ENCODE data around the gene SORCS2.

Gene SORCS2

DNA sequence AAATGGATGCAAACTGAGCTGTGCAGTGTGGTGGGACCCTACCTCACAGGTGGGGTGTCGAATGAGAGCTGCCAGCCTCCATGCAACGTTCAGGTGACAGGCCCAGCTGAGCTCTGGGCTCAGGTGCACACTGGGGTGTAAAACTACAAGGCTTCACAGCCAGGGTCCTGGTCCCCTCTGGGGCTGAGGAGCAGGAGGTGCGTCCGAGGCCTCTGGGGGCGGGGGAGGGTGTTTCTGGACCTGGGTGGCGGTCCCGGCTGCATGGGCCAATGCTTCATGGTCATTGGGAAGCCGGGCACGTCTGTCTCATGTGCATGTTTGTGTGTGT, 26.5 kb upstream of the SORCS2 start:
- H3K9ac ChIP-seq (ENCODE audit: low read length): no peak overlapping the region
- 85% methylated on average over 9 of the region's 9 CpGs for WGBS
- no peak overlapping the region for H3K4ac ChIP-seq (ENCODE audit: low read depth in 1 of 2, low read length in 2 of 2)
- H3K79me1 ChIP-seq (replicated peaks; ENCODE audit: low read length, poor library complexity, severe bottlenecking): no peaks in the 10 kb centered on the region
- H3K4me3 ChIP-seq (ENCODE audit: insufficient read depth in 1 of 2, low read depth in 1 of 2, low read length in 2 of 2): no peak overlapping the region
- no peak overlapping the region for H2AK5ac ChIP-seq (ENCODE audit: low read length, severe bottlenecking)
- H3K18ac ChIP-seq (ENCODE audit: low read depth in 1 of 2, low read length in 2 of 2): no peak overlapping the region
- no peak overlapping the region for H3K27ac ChIP-seq (ENCODE audit: low read length, poor library complexity, severe bottlenecking)
- DNase-seq: no peak
- H3K36me3 ChIP-seq (ENCODE audit: control insufficient read depth in 1 of 2, insufficient read depth in 2 of 2, low read depth in 1 of 2, low read length in 2 of 2): no peaks in the 10 kb centered on the region
- H3K4me2 ChIP-seq (ENCODE audit: low read length, poor library complexity, severe bottlenecking): no peak overlapping the region
- no peaks in the 10 kb centered on the region for H3K9me3 ChIP-seq (ENCODE audit: control insufficient read depth, low read length)
- no peak overlapping the region for H2BK120ac ChIP-seq (ENCODE audit: low read depth, low read length)
- H2AFZ ChIP-seq (ENCODE audit: low read depth, low read length): no peak overlapping the region
- H2BK12ac ChIP-seq (ENCODE audit: low read length in 2 of 2): no peak overlapping the region
- H3K23ac ChIP-seq (ENCODE audit: low read length in 2 of 2): no peak overlapping the region
- no peak overlapping the region for H2BK15ac ChIP-seq (ENCODE audit: low read depth, poor library complexity, severe bottlenecking)
- no peak overlapping the region for H2BK5ac ChIP-seq (ENCODE audit: low read depth, low read length, poor library complexity, severe bottlenecking)
- H4K91ac ChIP-seq (ENCODE audit: low read length): no peak overlapping the region
- H3K4me1 ChIP-seq (ENCODE audit: control insufficient read depth, insufficient read depth, low read depth, low read length): peaks cover 6% of the 10 kb centered on the region
- H3K14ac ChIP-seq (ENCODE audit: low read length in 2 of 2): no peak overlapping the region
- peaks cover 37 to 47% of the 10 kb centered on the region in 2 experiments for H3K27me3 ChIP-seq (ENCODE audit: control insufficient read depth in 1 of 2, insufficient read depth in 1 of 2, low read length in 2 of 2)
- no peak overlapping the region for H4K8ac ChIP-seq (ENCODE audit: low read length)

DNA sequence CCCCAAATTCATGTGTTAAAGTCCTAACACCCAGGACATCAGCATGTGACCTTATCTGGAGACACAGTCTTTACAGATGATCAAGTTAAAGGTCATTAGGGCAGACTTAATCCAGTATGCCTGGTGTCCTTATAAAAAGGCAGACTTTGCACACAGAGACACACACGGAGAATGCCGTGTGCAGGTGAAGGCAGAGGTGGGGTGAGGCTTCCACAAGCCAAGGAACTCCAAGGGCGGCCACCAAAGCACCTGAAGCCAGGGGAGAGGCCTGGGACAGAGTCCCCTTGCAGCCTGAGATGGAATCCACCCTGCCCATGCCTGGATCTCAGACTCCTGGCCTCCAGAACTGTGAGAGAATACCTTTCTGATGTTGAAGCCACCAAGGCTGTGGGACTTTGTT, 26.1 kb upstream of the SORCS2 start:
- Histone ChIP-seq H4K91ac (ENCODE audit: low read length) (no peak overlapping the region), H2AK5ac (ENCODE audit: low read length, severe bottlenecking) (no peak overlapping the region), H3K9me3 (ENCODE audit: control insufficient read depth, low read length) (no peaks in the 10 kb centered on the region), H3K4me3 (ENCODE audit: insufficient read depth in 1 of 2, low read depth in 1 of 2, low read length in 2 of 2) (no peak overlapping the region), H3K9ac (ENCODE audit: low read length) (no peak overlapping the region), H3K79me1 (replicated peaks; ENCODE audit: low read length, poor library complexity, severe bottlenecking) (no peaks in the 10 kb centered on the region), H2BK120ac (ENCODE audit: low read depth, low read length) (no peak overlapping the region), H3K27ac (ENCODE audit: low read length, poor library complexity, severe bottlenecking) (no peak overlapping the region), H3K4me2 (ENCODE audit: low read length, poor library complexity, severe bottlenecking) (no peak overlapping the region), H2BK5ac (ENCODE audit: low read depth, low read length, poor library complexity, severe bottlenecking) (no peak overlapping the region), H3K4ac (ENCODE audit: low read depth in 1 of 2, low read length in 2 of 2) (no peak overlapping the region), H3K36me3 (ENCODE audit: control insufficient read depth in 1 of 2, insufficient read depth in 2 of 2, low read depth in 1 of 2, low read length in 2 of 2) (no peaks in the 10 kb centered on the region), H3K27me3 (ENCODE audit: control insufficient read depth in 1 of 2, insufficient read depth in 1 of 2, low read length in 2 of 2) (peaks cover 37 to 47% of the 10 kb centered on the region in 2 experiments), H2AFZ (ENCODE audit: low read depth, low read length) (no peak overlapping the region), H2BK12ac (ENCODE audit: low read length in 2 of 2) (no peak overlapping the region), H3K18ac (ENCODE audit: low read depth in 1 of 2, low read length in 2 of 2) (no peak overlapping the region), H3K4me1 (ENCODE audit: control insufficient read depth, insufficient read depth, low read depth, low read length) (peaks cover 2% of the 10 kb centered on the region), H3K14ac (ENCODE audit: low read length in 2 of 2) (no peak overlapping the region), H2BK15ac (ENCODE audit: low read depth, poor library complexity, severe bottlenecking) (no peak overlapping the region), H3K23ac (ENCODE audit: low read length in 2 of 2) (no peak overlapping the region), H4K8ac (ENCODE audit: low read length) (no peak overlapping the region)
- DNase-seq: no peak
- 80% methylated on average over 3 of the region's 3 CpGs for WGBS

- H2BK12ac ChIP-seq (ENCODE audit: low read length in 2 of 2): no peak overlapping the region
- H3K79me1 ChIP-seq (replicated peaks; ENCODE audit: low read length, poor library complexity, severe bottlenecking): no peaks in the 10 kb centered on the region
- H3K4ac ChIP-seq (ENCODE audit: low read depth in 1 of 2, low read length in 2 of 2): no peak overlapping the region
- no peak overlapping the region for H4K91ac ChIP-seq (ENCODE audit: low read length)
- H4K8ac ChIP-seq (ENCODE audit: low read length): no peak overlapping the region
- no peak overlapping the region for H3K23ac ChIP-seq (ENCODE audit: low read length in 2 of 2)
- no peaks in the 10 kb centered on the region for H3K9me3 ChIP-seq (ENCODE audit: control insufficient read depth, low read length)
- DNase-seq: no peak
- H2BK120ac ChIP-seq (ENCODE audit: low read depth, low read length): no peak overlapping the region
- no peak overlapping the region for H2BK15ac ChIP-seq (ENCODE audit: low read depth, poor library complexity, severe bottlenecking)
- 72% methylated on average over 17 of the region's 17 CpGs for WGBS
- H3K14ac ChIP-seq (ENCODE audit: low read length in 2 of 2): no peak overlapping the region
- no peak overlapping the region for H2AFZ ChIP-seq (ENCODE audit: low read depth, low read length)
- H3K4me3 ChIP-seq (ENCODE audit: insufficient read depth in 1 of 2, low read depth in 1 of 2, low read length in 2 of 2): no peak overlapping the region
- H3K9ac ChIP-seq (ENCODE audit: low read length): no peak overlapping the region
- H2BK5ac ChIP-seq (ENCODE audit: low read depth, low read length, poor library complexity, severe bottlenecking): no peak overlapping the region
- no peak overlapping the region for H3K4me2 ChIP-seq (ENCODE audit: low read length, poor library complexity, severe bottlenecking)
- H3K27ac ChIP-seq (ENCODE audit: low read length, poor library complexity, severe bottlenecking): no peak overlapping the region
- no peaks in the 10 kb centered on the region for H3K4me1 ChIP-seq (ENCODE audit: control insufficient read depth, insufficient read depth, low read depth, low read length)
- peaks cover 37 to 44% of the 10 kb centered on the region in 2 experiments for H3K27me3 ChIP-seq (ENCODE audit: control insufficient read depth in 1 of 2, insufficient read depth in 1 of 2, low read length in 2 of 2)
- no peak overlapping the region for H2AK5ac ChIP-seq (ENCODE audit: low read length, severe bottlenecking)
- H3K18ac ChIP-seq (ENCODE audit: low read depth in 1 of 2, low read length in 2 of 2): no peak overlapping the region
- H3K36me3 ChIP-seq (ENCODE audit: control insufficient read depth in 1 of 2, insufficient read depth in 2 of 2, low read depth in 1 of 2, low read length in 2 of 2): no peaks in the 10 kb centered on the region
Observed at GRCh38 chr4:7166981-7167700, 25.2 kb upstream of the SORCS2 start.

DNA sequence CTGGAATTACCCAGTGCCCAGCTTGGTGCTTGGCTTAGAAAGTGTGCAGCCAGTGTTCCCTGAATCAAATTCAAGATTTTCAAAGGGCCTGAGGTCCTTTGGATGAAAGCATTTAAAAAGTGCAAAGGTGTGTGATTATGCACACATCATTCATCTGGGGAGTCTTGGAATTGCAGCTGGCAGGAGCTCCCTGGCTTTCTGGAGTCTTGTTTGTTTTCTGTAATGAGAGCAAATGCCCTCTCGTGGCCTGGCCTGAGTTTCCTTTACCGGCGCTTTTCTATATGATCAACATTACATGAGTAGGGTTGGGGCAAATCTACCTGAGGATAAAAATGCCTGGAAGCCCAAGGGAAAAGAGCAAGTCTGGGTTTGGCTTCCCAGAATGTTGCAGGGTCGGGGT, 24.6 kb upstream of the SORCS2 start:
- Histone ChIP-seq H3K4me1 (ENCODE audit: control insufficient read depth, insufficient read depth, low read depth, low read length) (no peaks in the 10 kb centered on the region), H2BK5ac (ENCODE audit: low read depth, low read length, poor library complexity, severe bottlenecking) (no peak overlapping the region), H3K36me3 (ENCODE audit: control insufficient read depth in 1 of 2, insufficient read depth in 2 of 2, low read depth in 1 of 2, low read length in 2 of 2) (no peaks in the 10 kb centered on the region), H2BK120ac (ENCODE audit: low read depth, low read length) (no peak overlapping the region), H3K18ac (ENCODE audit: low read depth in 1 of 2, low read length in 2 of 2) (no peak overlapping the region), H3K23ac (ENCODE audit: low read length in 2 of 2) (no peak overlapping the region), H3K79me1 (replicated peaks; ENCODE audit: low read length, poor library complexity, severe bottlenecking) (no peaks in the 10 kb centered on the region), H3K27ac (ENCODE audit: low read length, poor library complexity, severe bottlenecking) (no peak overlapping the region), H3K4me2 (ENCODE audit: low read length, poor library complexity, severe bottlenecking) (no peak overlapping the region), H3K27me3 (ENCODE audit: control insufficient read depth in 1 of 2, insufficient read depth in 1 of 2, low read length in 2 of 2) (peaks cover 37 to 48% of the 10 kb centered on the region in 2 experiments), H3K4ac (ENCODE audit: low read depth in 1 of 2, low read length in 2 of 2) (no peak overlapping the region), H3K14ac (ENCODE audit: low read length in 2 of 2) (no peak overlapping the region), H4K8ac (ENCODE audit: low read length) (no peak overlapping the region), H3K9me3 (ENCODE audit: control insufficient read depth, low read length) (no peaks in the 10 kb centered on the region), H2AFZ (ENCODE audit: low read depth, low read length) (no peak overlapping the region), H3K9ac (ENCODE audit: low read length) (no peak overlapping the region), H2BK15ac (ENCODE audit: low read depth, poor library complexity, severe bottlenecking) (no peak overlapping the region), H4K91ac (ENCODE audit: low read length) (no peak overlapping the region), H2BK12ac (ENCODE audit: low read length in 2 of 2) (no peak overlapping the region), H3K4me3 (ENCODE audit: insufficient read depth in 1 of 2, low read depth in 1 of 2, low read length in 2 of 2) (no peak overlapping the region), H2AK5ac (ENCODE audit: low read length, severe bottlenecking) (no peak overlapping the region)
- WGBS: 76% methylated on average over 4 of the region's 4 CpGs
- DNase-seq: no peak

Data from mesenchymal stem cell (in vitro differentiated cells and primary cell).